ENCODE results near the gene ZNF740.
"Not testable (repeated sequence)": the region's sequence is repeated elsewhere in the genome, so short reads cannot be mapped to it uniquely, and the experiment has no call there.

ZNF740 gene

DNA sequence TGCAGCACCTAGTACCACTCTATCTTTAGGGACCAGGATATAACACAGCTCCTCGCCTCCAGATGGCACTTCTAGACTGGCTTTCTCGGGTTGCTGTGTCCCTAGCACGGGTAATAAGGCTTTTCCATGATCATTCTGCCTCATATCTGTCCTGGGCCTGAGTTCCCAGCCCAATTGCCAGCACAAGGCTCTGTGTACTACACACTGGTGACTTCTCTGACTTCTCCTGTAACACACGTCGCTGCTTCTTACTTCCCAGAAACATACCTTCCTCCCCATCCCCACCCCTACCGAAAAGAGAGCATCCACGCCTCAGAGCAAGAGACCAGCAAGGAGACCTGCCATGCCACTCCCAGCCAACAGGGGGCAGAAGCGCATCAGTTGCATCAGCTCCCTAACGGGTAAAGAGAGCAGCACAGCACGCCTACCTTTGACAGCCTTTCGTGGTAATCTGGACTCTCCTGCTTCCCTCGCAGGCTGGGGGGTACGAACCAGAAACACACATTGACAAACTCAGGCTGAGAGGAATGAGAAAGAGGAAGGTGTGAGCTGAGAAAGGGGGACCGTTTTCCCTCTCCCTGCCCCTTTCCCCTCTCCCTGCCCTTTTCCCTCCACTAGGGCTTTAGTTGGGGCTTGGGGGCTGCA lies 21.2 kb upstream of the ZNF740 start:
- no peaks in the 10 kb centered on the region; a peak in 1 of 22 replicates for H3K36me3 ChIP-seq
- H3K4me3 ChIP-seq, result no peak overlapping the region
- peak overlapping the region in 6 of 11 experiments; percentile 10 to 47 (median 38); a peak in 7 of 22 replicates for H3K9ac ChIP-seq
- H3K27ac ChIP-seq, result peak overlapping the region in 6 of 11 experiments; percentile 19 to 57 (median 32); a peak in 6 of 22 replicates
- H3K4me1 ChIP-seq, result peaks cover 0 to 10% (median 6%) of the 10 kb centered on the region in 10 experiments; a peak in 7 of 20 replicates
- no peaks in the 10 kb centered on the region for H3K27me3 ChIP-seq
- H4K20me1 ChIP-seq, result no peaks in the 10 kb centered on the region
- no peaks in the 10 kb centered on the region; a peak in 1 of 22 replicates for H3K9me3 ChIP-seq (replicated peaks in 1 of 11)
- no peak for TF ChIP-seq Cebpa-rat (IDR thresholded peaks at IDR 0.05)
- H3K4me2 ChIP-seq, result peak overlapping the region in 9 of 11 experiments; percentile 3 to 55 (median 24); a peak in 11 of 22 replicates

DNA sequence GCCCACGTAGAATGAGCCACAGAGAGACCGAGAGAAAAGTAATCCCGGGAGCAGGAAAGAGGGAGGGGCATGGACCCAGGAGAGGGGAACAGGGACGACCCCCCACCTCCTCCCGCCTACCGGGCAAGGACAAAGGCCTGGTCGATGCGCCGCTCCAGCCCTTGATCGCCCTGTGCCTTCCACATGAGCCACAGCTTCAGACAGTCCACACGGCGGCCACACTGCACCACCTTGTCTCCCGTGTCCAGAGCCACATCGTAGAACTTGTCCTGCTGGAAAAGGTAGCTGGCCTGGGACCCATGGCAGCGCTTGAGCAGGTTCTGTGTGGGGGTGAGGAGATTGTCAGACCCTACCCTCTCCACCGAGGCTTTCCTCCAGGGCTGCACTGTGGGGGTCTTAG lies 20.5 kb upstream of the ZNF740 start:
- peaks cover 0 to 10% (median 6%) of the 10 kb centered on the region in 10 experiments; a peak in 7 of 20 replicates for H3K4me1 ChIP-seq
- peak overlapping the region in 3 of 11 experiments; percentile 36 to 39 (median 39); a peak in 1 of 22 replicates for H3K9ac ChIP-seq
- H3K27ac ChIP-seq, result peak overlapping the region in 4 of 11 experiments; percentile 19 to 57 (median 32); a peak in 4 of 22 replicates
- no peaks in the 10 kb centered on the region for H3K27me3 ChIP-seq
- peak overlapping the region in 1 of 11 experiments; percentile 13; a peak in 2 of 22 replicates for H3K4me2 ChIP-seq
- H3K36me3 ChIP-seq, result no peaks in the 10 kb centered on the region; a peak in 1 of 22 replicates
- no peaks in the 10 kb centered on the region; a peak in 1 of 22 replicates for H3K9me3 ChIP-seq (replicated peaks in 1 of 11)
- no peak overlapping the region for H3K4me3 ChIP-seq
- TF ChIP-seq Cebpa-rat (IDR thresholded peaks at IDR 0.05), result no peak
- H4K20me1 ChIP-seq, result no peaks in the 10 kb centered on the region

DNA sequence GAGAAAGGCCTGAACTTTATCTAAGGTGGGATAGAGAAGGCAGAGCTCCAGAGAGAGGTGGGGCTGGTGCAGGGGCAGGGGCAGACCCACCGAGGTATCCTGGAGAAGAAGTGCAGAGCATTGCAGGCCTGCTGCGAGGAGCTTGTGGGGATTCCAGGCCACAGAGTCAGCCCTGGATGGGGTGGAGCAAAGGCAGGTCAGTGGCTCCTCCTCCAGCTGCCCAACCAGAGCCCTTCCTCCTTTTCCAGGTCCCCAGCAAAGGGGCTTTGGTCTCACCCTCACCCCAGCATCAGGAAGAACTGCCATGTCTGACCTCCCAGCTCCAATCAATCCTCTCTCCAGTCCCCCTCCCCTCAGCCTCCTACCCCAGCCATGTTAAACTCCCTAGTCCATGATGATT lies 19.8 kb upstream of the ZNF740 start:
- Histone ChIP-seq H3K4me2 (no peak overlapping the region), H3K4me1 (peaks cover 0 to 10% (median 6%) of the 10 kb centered on the region in 10 experiments; a peak in 7 of 20 replicates), H3K9ac (no peak overlapping the region), H3K27ac (no peak overlapping the region), H3K27me3 (no peaks in the 10 kb centered on the region), H4K20me1 (no peaks in the 10 kb centered on the region), H3K9me3 (replicated peaks in 1 of 11) (no peaks in the 10 kb centered on the region; a peak in 1 of 22 replicates), H3K36me3 (no peaks in the 10 kb centered on the region; a peak in 1 of 22 replicates), H3K4me3 (no peak overlapping the region)
- TF ChIP-seq Cebpa-rat (IDR thresholded peaks at IDR 0.05), result no peak

DNA sequence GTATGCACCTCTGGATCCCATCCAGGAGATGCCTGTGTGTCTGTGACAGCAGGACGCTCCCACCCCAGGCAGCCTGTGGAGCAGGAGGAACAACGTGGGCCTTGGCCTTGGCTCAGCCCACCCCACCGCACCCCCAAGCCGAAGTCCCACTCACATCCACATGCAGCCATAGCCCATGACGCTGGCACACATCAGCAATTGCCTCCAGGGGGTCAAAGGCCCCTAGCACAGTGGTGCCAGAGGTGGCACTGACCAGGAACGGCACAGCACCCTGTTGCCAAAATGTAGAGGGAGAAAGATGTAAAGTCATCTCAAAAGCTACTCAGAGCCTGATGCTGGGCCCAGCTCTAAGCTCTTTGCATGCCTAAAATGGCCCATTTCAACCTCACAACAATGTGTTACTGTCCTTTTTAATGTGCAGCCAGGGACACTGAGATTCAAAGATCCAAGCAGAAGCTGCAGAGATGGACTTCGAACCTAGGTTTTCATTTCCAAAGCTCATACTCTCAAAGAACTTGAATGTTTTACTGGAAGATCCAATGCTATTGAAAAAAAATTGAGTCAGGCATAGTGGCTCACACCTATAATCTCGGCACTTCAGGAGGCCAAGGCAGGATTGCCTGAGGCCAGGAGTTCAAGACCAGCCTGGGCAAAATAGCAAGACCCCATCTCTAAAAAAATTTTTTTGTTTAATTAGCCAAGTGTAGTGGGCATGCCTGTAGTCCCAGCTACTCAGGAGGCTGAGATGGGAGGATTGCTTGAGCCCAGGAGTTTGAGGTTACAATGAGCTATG lies 19.2 kb upstream of the ZNF740 start:
- Histone ChIP-seq H3K27ac (no peak overlapping the region), H3K4me2 (no peak overlapping the region), H4K20me1 (no peaks in the 10 kb centered on the region), H3K36me3 (no peaks in the 10 kb centered on the region; a peak in 2 of 22 replicates), H3K4me3 (no peak overlapping the region), H3K27me3 (no peaks in the 10 kb centered on the region), H3K9me3 (replicated peaks in 1 of 11) (no peaks in the 10 kb centered on the region; a peak in 1 of 22 replicates), H3K9ac (no peak overlapping the region), H3K4me1 (peaks cover 0 to 10% (median 6%) of the 10 kb centered on the region in 10 experiments; a peak in 7 of 20 replicates)
- no peak for TF ChIP-seq Cebpa-rat (IDR thresholded peaks at IDR 0.05)

DNA sequence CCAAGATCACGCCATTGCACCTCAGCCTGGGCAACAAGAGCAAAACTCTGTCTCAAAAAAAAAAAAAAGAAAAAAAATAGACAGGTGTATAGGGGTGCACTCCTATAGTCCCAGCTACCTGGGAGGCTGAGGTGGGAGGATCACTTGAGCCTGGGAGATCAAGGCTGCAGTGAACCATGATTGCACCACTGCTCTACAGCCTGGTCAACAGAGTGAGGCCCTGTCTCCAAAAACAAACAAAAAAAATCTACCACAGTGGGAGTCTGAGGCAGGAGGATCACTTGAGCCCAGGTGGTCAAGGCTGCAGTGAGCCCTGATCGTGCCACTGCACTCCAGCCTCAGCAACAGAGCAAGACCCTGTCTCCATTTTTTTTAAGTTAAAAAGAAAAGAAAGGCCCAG lies 17.5 kb upstream of the ZNF740 start:
- not testable (repeated sequence) for H4K20me1 ChIP-seq; H3K9ac ChIP-seq; H3K4me3 ChIP-seq; H3K27me3 ChIP-seq; H3K36me3 ChIP-seq; H3K27ac ChIP-seq; H3K4me1 ChIP-seq; H3K9me3 ChIP-seq (replicated peaks in 1 of 11); H3K4me2 ChIP-seq

DNA sequence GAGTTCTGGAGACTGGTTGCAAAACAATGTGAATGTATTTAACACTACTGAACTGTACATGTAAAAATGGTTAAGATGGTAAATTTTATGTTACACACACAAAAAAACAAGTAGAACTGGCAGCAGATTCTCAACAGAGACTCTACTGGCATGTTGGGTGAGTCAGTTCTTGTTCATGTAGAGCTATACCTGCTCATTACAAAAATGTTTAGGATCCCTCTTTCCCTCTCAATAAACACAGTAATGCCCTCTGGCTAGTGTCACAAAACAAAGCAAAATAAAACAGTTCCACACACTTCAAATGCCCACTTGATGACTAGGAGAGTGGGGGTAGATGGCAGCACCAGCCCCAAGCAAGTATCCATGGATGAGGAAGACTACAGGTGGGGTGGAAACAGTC lies 13.7 kb upstream of the ZNF740 start:
- Histone ChIP-seq H3K4me3 (no peak overlapping the region), H3K27ac (no peak overlapping the region), H3K4me1 (peaks cover 5 to 9% (median 9%) of the 10 kb centered on the region in 10 experiments; a peak in 19 of 20 replicates), H3K27me3 (no peaks in the 10 kb centered on the region), H3K4me2 (no peak overlapping the region), H3K36me3 (peaks cover 0 to 19% (median 0%) of the 10 kb centered on the region in 11 experiments; a peak in 4 of 22 replicates), H3K9ac (no peak overlapping the region), H3K9me3 (replicated peaks in 1 of 11) (no peaks in the 10 kb centered on the region; a peak in 1 of 22 replicates), H4K20me1 (no peaks in the 10 kb centered on the region)
- no peak for TF ChIP-seq Cebpa-rat (IDR thresholded peaks at IDR 0.05)

DNA sequence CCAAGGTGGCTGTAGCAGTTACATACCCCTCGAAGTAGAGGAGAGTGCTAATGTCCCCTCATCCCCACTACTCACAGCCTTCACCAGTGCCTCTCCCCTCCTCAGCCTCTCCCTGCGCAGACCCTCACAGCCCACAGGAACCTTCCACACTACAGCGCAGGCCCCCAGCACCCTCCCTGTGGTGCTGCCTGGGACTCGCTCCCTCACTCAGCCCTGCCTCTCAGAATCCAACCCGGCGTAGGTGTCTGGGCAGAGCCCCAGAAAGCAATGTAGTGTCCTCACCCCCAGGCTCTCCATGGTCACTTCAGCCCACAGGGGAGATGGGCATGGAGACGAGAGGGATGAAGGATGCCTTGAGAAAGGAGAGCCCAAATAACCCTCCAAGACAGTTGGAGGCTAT lies 10.9 kb upstream of the ZNF740 start:
- Histone ChIP-seq H3K27me3 (no peaks in the 10 kb centered on the region), H3K4me2 (no peak overlapping the region), H3K9ac (0 out of 22 replicates have a peak overlapping the region, but pooled peaks of 1 of the 11 experiments have one; percentile 4), H4K20me1 (no peaks in the 10 kb centered on the region), H3K4me1 (peaks cover 6 to 25% (median 19%) of the 10 kb centered on the region in 10 experiments; a peak in 19 of 20 replicates), H3K36me3 (peaks cover 0 to 28% (median 0%) of the 10 kb centered on the region in 11 experiments; a peak in 3 of 22 replicates), H3K27ac (no peak overlapping the region; a peak in 1 of 22 replicates), H3K9me3 (replicated peaks in 1 of 11) (no peaks in the 10 kb centered on the region), H3K4me3 (no peak overlapping the region)
- no peak for TF ChIP-seq Cebpa-rat (IDR thresholded peaks at IDR 0.05)

DNA sequence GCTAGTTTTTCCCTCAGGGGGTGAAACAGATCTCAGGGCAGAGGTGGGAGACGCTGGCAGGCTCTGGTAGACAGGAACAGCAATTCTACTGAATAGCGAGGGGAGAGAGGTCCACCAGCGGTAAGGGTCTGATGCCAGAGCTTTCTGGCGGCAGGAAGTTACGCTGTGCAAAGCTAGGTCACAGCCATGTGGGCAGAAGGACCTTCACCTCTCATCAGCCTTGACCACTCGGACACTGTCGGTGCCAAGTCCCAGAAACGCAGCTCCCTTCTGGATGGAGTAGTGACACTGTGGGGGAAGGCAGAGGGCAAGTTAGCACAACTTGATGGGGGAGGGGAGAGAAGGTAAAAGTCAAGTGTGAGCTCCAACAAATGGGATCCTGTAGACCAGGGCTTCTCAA lies 10.3 kb upstream of the ZNF740 start:
- Histone ChIP-seq H3K4me1 (peaks cover 10 to 31% (median 21%) of the 10 kb centered on the region in 10 experiments), H3K36me3 (peaks cover 0 to 28% (median 0%) of the 10 kb centered on the region in 11 experiments; a peak in 3 of 22 replicates), H4K20me1 (no peaks in the 10 kb centered on the region), H3K27me3 (no peaks in the 10 kb centered on the region), H3K9me3 (replicated peaks in 1 of 11) (no peaks in the 10 kb centered on the region), H3K4me3 (no peak overlapping the region), H3K9ac (no peak overlapping the region), H3K4me2 (no peak overlapping the region), H3K27ac (no peak overlapping the region)
- TF ChIP-seq Cebpa-rat (IDR thresholded peaks at IDR 0.05), result no peak

Data from BLaER1 treated with 17β-estradiol and CSF1 and Interleukin-3, amounts not matched to agents 10 nM and 100 nM (cell line).